NCI-H1105 treated with DMSO at 0.1 percent for 48 hours (cell line): Measurements from ENCODE around the gene CCNG1.
A peak's percentile ranks its signal among the peaks of the same experiment; 100 is the strongest.
"Not testable (repeated sequence)": the region's sequence is repeated elsewhere in the genome, so short reads cannot be mapped to it uniquely, and the experiment has no call there.

Source experiments
- DNase-seq: peaks from one replicate; lab custom pipeline; 2025; lab: John Stamatoyannopoulos, UW

The CCNG1 gene

DNA sequence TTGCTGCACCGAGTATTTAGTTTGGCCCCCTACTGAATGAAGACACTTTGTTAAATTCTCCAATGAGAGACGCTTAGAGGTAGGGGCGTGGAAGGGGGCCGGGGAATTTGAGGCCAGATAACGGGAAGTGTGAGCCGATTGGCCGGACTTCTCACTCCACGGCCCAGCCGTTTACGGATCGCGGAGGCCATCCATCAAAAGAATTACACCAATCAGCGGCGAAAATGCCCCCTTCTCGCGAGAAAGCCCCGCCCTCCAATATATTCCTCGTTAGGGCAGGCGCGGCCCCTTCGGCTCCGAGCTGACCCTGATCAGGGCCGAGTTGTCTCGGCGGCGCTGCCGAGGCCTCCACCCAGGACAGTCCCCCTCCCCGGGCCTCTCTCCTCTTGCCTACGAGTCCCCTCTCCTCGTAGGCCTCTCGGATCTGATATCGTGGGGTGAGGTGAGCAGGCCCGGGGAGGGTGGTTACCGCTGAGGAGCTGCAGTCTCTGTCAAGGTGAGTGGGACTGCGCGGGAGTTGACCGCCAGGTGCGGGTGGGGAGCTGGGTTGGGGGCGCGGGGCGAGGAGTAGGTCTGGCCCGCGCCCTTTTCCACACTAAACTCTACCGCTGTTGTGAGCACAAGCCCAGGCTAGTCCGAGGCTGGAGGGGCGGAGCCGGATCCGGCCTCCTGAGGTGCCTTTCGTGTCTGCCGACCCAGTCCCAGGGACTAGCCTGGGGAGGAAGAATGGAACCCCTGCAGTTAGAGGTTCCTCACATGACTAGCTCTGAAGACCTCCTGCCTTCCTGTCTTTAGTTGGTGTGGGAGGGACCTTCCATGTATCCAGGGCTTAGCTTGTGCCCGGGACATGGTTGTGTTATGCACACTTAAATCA, at the start of gene CCNG1:
Gene CCNG1, plus strand, starts transcription at position 287 of the 874 bp plus-strand sequence. CDS start 1,662 bp downstream, outside the sequence.
- DNase-seq: peak; percentile 88

DNA sequence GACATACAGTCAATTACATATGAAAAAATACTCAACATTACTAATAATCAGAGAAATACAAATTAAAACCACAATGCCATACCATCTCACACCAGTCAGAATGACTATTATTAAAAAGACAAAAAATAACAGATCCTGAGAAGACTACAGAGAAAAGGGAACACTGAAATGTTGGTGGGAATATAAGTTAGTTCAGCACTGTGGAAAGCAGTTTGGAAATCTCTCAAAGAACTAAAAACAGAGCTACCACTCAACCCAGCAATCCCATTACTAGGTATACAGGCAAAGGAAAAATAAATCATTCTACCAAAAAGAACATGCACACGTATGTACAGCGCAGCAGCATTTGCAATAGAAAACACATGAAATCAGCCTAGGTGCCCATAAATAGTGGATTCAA, 41.6 kb upstream of the CCNG1 start:
- no peak for DNase-seq

GRCh38 chr5:163396818-163397340, 40.5 kb upstream of the CCNG1 start:
- not testable (repeated sequence) for DNase-seq

DNA sequence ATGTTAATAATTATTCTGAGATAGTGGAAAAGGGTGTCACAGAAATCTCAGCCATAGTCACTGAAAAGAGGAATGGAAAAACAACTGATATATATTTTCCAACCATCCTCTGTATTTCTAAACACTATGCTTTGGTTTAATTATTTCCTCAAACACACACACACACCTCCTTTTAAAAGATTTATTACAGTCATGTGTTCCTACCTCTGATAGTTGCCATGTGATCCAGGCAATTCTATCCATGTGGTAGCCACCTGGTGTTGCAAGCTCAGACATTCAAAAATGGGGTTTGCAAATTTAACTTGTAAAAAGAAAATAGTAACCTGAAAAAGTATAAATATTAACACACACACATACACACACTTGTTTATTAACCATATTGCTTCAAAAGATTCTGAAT, 40.0 kb upstream of the CCNG1 start:
- DNase-seq: no peak

GRCh38 chr5:163399923-163400322, 37.5 kb upstream of the CCNG1 start:
- no peak for DNase-seq

DNA sequence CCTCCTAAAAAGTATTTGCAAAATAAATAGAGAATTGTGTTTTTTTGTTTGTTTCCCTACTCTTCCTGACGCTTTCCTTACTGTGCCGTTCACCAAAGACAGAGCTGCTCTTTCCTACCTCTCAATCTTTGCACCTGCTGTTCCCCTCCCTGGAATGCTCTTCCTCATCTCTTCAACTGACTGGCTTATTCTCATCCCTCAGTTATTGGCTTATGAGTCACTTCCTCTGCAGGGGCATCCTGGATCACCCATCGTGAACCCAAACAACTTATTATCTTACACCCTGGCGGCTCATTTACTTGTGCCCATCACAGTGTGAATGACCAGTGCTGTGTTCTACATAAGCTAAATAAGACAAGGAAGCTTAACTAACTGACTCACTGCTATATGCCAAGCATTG, 36.1 kb upstream of the CCNG1 start:
- no peak for DNase-seq

GRCh38 chr5:163402007-163402406, 35.4 kb upstream of the CCNG1 start:
- DNase-seq: no peak

DNA sequence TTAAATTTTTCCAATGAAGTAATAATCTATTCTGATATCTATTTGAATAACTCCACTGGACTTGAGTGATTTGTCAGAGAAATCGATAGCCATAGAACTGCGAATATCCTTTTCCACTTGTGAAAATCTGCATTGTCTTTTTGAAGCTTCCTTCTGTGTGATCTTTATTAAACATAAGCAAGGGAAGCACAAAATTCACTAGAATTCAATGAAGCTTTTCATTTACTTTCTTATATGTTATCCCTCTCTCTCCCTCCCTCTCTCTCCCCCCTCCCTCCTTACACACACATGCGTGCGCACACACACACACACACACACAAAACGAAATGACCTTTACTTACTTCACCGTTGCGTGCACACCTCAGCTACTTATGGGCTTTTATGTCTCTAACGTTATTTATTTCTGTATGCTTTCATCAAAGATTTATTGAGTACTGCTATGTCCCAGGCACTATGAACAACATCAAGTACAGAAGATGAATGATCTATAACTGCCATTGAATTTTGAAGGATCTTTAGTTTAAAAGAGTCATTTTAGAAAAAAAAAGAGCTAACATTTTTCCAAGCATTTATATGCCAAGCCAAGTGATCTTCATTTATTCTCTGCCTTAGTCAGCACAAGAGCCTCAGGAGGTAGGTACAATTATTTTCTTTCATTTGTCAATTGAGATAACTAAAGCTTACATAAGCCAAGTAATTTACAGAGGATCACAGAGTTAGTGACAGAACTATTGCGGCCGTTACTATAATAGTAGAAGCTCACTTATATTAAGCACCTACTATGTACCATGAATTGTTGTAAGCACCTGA, 32.8 kb upstream of the CCNG1 start:
- no peak for DNase-seq

DNA sequence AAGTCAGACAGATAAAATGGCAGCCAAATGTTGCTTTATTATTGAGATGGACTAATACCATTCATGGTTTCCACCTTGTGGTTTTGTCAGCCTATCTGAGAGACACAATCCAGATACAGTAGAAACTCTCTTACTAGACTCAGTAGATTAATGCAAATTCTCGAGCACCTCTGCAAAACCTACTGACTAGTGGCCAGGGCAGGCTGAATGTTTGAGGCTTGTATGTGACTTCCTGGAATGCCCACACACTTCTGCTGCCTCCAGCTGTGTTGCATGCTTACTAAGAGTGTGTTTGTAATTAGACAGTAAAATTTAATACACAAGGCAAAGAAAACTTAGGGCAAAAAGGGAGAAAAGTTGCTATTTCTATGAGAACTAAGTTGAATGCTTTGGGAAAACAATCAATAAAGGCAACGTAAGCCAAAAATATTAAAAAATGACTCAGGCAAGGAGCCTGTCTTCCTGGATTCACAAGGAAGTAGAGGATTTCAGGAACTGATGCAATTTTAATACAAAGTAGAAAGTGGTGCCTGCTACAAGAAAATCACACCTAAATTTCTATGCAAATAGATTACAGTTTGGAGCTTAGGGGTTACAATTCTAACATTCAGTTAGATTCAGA, 30.2 kb upstream of the CCNG1 start:
- no peak for DNase-seq

GRCh38 chr5:163408311-163408923, 29.0 kb upstream of the CCNG1 start:
- peak; percentile 64 for DNase-seq

DNA sequence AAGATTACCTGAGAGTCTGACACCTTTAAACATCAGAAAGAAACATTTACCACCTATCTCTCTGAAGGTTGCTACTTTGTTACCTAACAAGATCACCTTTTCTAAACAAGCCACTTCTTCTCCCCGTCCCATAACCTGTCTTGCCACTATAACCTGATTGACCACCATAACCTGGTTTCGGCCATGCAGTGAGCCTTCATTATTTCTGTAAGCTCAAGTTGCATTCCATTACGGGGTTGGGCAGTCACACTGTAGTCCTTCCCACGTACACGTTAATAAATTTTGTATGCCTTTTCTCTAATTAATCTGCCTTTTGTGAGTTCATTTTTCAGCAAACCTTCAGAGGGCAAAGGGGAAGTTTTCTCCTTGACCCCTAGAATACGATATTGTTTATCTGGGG, 28.0 kb upstream of the CCNG1 start:
- DNase-seq: no peak

- no peak for DNase-seq
Measured at GRCh38 chr5:163410505-163410904, 26.9 kb upstream of the CCNG1 start.

GRCh38 chr5:163415673-163416072, 21.7 kb upstream of the CCNG1 start:
- DNase-seq: not testable (repeated sequence)

- no peak for DNase-seq
Measured at GRCh38 chr5:163424836-163425235, 12.6 kb upstream of the CCNG1 start.

GRCh38 chr5:163426128-163426527, 11.3 kb upstream of the CCNG1 start:
- DNase-seq: not testable (repeated sequence)

GRCh38 chr5:163432544-163432943, 4.9 kb upstream of the CCNG1 start:
- no peak for DNase-seq

DNA sequence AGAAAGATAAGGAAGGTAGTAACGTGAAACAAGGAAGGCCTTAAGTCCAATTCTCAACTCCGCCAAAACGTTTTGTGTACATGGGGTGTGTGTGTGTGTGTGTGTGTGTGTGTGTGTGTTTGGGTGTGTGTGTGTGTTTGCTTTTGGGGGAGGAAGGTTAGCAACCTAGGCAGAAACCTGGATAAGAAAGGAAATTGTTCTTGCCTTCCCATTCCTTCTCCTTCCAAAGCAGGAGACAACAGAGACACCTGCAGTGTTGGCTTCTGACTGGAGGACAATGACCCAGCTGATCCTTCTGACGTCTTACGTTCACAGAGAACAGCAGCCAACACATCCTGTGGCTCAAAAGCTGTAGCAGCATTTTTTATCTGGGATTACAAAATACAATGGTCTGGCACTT, 4.1 kb upstream of the CCNG1 start:
- no peak for DNase-seq

- DNase-seq: no peak
Measured at GRCh38 chr5:163434401-163434866, 3.0 kb upstream of the CCNG1 start.

- DNase-seq: no peak
Measured at GRCh38 chr5:163436515-163436914, 880 bp upstream of the CCNG1 start.

DNA sequence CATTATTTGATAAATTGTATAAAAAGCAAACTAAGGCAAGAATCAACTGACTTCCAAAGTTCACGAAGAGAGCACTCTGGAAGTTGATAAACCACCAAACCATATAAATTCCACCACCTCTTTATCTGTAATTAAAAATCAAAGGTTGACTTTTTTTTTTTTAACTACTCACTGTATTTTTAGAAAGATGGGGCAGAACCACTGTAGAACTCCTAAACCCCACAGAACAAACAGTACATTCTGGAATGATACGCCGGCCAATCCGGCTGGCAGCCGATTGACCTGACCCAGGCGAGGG, 435 bp upstream of the CCNG1 start:
- DNase-seq: no peak

DNA sequence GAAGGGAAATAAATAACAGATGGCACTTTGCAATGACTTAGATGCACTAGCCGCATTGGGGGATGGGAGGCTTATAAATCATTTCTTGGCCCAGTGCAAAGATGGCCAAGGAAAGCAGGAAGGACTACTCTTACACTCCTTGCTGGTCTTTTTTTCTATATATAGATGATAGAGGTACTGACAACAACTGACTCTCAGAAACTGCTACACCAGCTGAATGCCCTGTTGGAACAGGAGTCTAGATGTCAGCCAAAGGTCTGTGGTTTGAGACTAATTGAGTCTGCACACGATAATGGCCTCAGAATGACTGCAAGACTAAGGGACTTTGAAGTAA, 1.7 kb downstream of the CCNG1 start:
- DNase-seq: no peak

GRCh38 chr5:163440954-163441353, 3.6 kb downstream of the CCNG1 start:
- DNase-seq: no peak
